Measurements from ENCODE around the gene SP2. TPM values are rescaled to one million over a fixed set of nuclear protein-coding genes. Genes with fewer than 3 reads are reported as not detected.

The SP2 gene
- total and polyA plus RNA-seq, 2 of the 8 experiments (the other 6 are each of a cell fraction or from before 2014, with no cell fraction given) = 5.6 to 13.8 TPM

- Histone ChIP-seq H3K27ac (ENCODE audit: low read depth, low read length) (no peak overlapping the region), H2AFZ (ENCODE audit: low read length) (no peak overlapping the region), H3K23me2 (ENCODE audit: low read depth, low read length) (peaks cover 2% of the 10 kb centered on the region; the same call in 1 of the 2 replicates), H3K18ac (ENCODE audit: extremely low read depth, low read length) (no peak overlapping the region), H3K23ac (ENCODE audit: insufficient read length) (no peak overlapping the region), H3K36me3 (ENCODE audit: control insufficient read depth in 2 of 4, insufficient read depth in 4 of 4, low read length in 3 of 4) (no peaks in the 10 kb centered on the region), H2BK20ac (ENCODE audit: low read length) (no peak overlapping the region), H2BK5ac (ENCODE audit: low read depth, low read length) (no peak overlapping the region; the same call in 1 of the 2 replicates), H2BK15ac (ENCODE audit: low read length) (no peak overlapping the region), H3K9me3 (ENCODE audit: insufficient read depth in 2 of 2, low read depth in 1 of 2, low read length in 1 of 2) (no peaks in the 10 kb centered on the region), H3K9ac (replicated peaks in 1 of 4; ENCODE audit: extremely low read depth in 1 of 4, low read depth in 3 of 4, low read length in 3 of 4) (no peak overlapping the region), H3K14ac (ENCODE audit: insufficient read length) (no peak overlapping the region), H3K79me1 (ENCODE audit: low read depth, low read length) (peaks cover 20% of the 10 kb centered on the region), H2BK120ac (replicated peaks; ENCODE audit: low read depth, low read length) (no peak overlapping the region), H4K91ac (replicated peaks; ENCODE audit: insufficient read length, low read length) (no peak overlapping the region), H4K5ac (ENCODE audit: insufficient read length, low read depth, low read length) (no peak overlapping the region), H3K4me2 (ENCODE audit: insufficient read depth in 1 of 2, low read depth in 2 of 2, low read length in 2 of 2) (peak overlapping the region; percentile 40 to 64), H3K79me2 (ENCODE audit: control insufficient read depth in 1 of 2, insufficient read depth in 2 of 2, low read length in 2 of 2) (peaks cover 0 to 22% of the 10 kb centered on the region in 2 experiments; a peak in 3 of 4 replicates), H4K8ac (ENCODE audit: extremely low read depth, insufficient read depth, low read length) (no peak overlapping the region), H3K4me3 (ENCODE audit: extremely low read depth in 1 of 4, insufficient read depth in 2 of 4, low read depth in 3 of 4, low read length in 4 of 4) (peak overlapping the region in 2 of 4 experiments; percentile 1 to 43; a peak in 4 of 8 replicates), H3K56ac (replicated peaks; ENCODE audit: insufficient read length, low read depth, low read length) (no peak overlapping the region), H2BK12ac (ENCODE audit: low read depth, low read length) (peak overlapping the region; percentile 75; the same call in 1 of the 2 replicates), H3K27me3 (replicated peaks in 1 of 4; ENCODE audit: control insufficient read depth in 3 of 4, extremely low read depth in 1 of 4, insufficient read depth in 3 of 4, low read length in 3 of 4) (no peaks in the 10 kb centered on the region), H2AK5ac (ENCODE audit: low read depth, low read length) (no peak overlapping the region), H3K4me1 (replicated peaks in 1 of 4; ENCODE audit: control insufficient read depth in 3 of 4, insufficient read depth in 4 of 4, low read length in 3 of 4) (peaks cover 10 to 17% (median 12%) of the 10 kb centered on the region in 4 experiments), H3K4ac (replicated peaks; ENCODE audit: insufficient read length, low read depth, low read length) (no peak overlapping the region), H4K20me1 (replicated peaks in 1 of 2; ENCODE audit: control insufficient read depth in 1 of 2, insufficient read depth in 2 of 2, low read length in 2 of 2) (peaks cover 0 to 3% of the 10 kb centered on the region in 2 experiments)
- FAIRE-seq (no peak), DNase-seq (ENCODE audit: low read depth in 1 of 2, low spot score in 2 of 2) (peak; percentile 36 to 57)
- CTCF ChIA-PET (ENCODE audit: partially characterized antibody) = interaction anchor here (1.0 to 2.0 kb wide), 5 partner anchors 13 to 61 kb away, joined by 3 to 6 read pairs (median 4); partner anchors contain the start of gene SCRN2
- POLR2A ChIA-PET (ENCODE audit: partially characterized antibody) = interaction anchor here (0.8 to 1.8 kb wide), 5 partner anchors 28 to 89 kb away, joined by 3 to 6 read pairs (median 3); no protein-coding TSS in a partner anchor
- WGBS, 2 experiments (ENCODE audit: extremely low coverage in 1 of 2, insufficient coverage in 1 of 2, insufficient read length in 1 of 2, insufficient replicate concordance in 2 of 2, low coverage in 1 of 2, low lambda C conversion rate in 2 of 2, missing lambda C conversion rate in 1 of 2) = 51% methylated on average over 4 of the region's 4 CpGs; no CpG with 5 or more reads in 1 of the 2 experiments
- TF ChIP-seq EGR1 (IDR thresholded peaks at IDR 0.05; ENCODE audit: borderline replicate concordance, low read depth, low read length) (0 out of 2 replicates have a peak, but pooled peaks have one; percentile 8), ATF2 (IDR thresholded peaks at IDR 0.05; ENCODE audit: low read length) (no peak), CREB1 (IDR thresholded peaks at IDR 0.05) (no peak), ZNF274 (IDR thresholded peaks at IDR 0.05; ENCODE audit: borderline replicate concordance, extremely low read depth, low read length) (no peak), GTF2F1 (IDR thresholded peaks at IDR 0.05; ENCODE audit: borderline replicate concordance, low read depth, low read length) (no peak), USF2 (IDR thresholded peaks at IDR 0.05; ENCODE audit: low read length) (no peak), CHD1 (IDR thresholded peaks at IDR 0.05; ENCODE audit: low read depth, low read length) (no peak), RBBP5 (IDR thresholded peaks at IDR 0.05; ENCODE audit: borderline replicate concordance, low read depth, low read length) (no peak), SIX5 (IDR thresholded peaks at IDR 0.05; ENCODE audit: low read depth, low read length) (no peak), CHD2 (IDR thresholded peaks at IDR 0.05; ENCODE audit: low read length) (no peak)
Observed at GRCh38 chr17:47902039-47902744, 6.2 kb downstream of the SP2 start.
